ENCODE results near the gene BAZ2A.

The BAZ2A gene

GRCh38 chr12:56628671-56629458, 1.3 kb downstream of the BAZ2A start:
- H3K27ac ChIP-seq = peak overlapping the region; percentile 97
- TF ChIP-seq CTCF (conservative IDR thresholded peaks at IDR 0.05) = no peak

GRCh38 chr12:56626701-56627100, 3.4 kb downstream of the BAZ2A start:
- TF ChIP-seq CTCF (conservative IDR thresholded peaks at IDR 0.05) = no peak
- H3K27ac ChIP-seq = peak overlapping the region; percentile 97

- no peak overlapping the region for H3K27ac ChIP-seq
- TF ChIP-seq CTCF (conservative IDR thresholded peaks at IDR 0.05) = no peak
These were observed 7.6 kb downstream of the BAZ2A start for GRCh38 chr12:56622535-56622934.

GRCh38 chr12:56616925-56617324, 13.2 kb downstream of the BAZ2A start:
- no peak overlapping the region for H3K27ac ChIP-seq
- TF ChIP-seq CTCF (conservative IDR thresholded peaks at IDR 0.05) = no peak

- H3K27ac ChIP-seq = no peak overlapping the region
- TF ChIP-seq CTCF (conservative IDR thresholded peaks at IDR 0.05) = no peak
These were observed 13.9 kb downstream of the BAZ2A start for GRCh38 chr12:56616244-56616643.

- no peak overlapping the region for H3K27ac ChIP-seq
- no peak for TF ChIP-seq CTCF (conservative IDR thresholded peaks at IDR 0.05)
These were observed 15.5 kb downstream of the BAZ2A start for GRCh38 chr12:56614627-56615026.

- no peak overlapping the region for H3K27ac ChIP-seq
- TF ChIP-seq CTCF (conservative IDR thresholded peaks at IDR 0.05) = no peak
These were observed 25.8 kb downstream of the BAZ2A start for GRCh38 chr12:56604355-56604754.

Data from VCaP (cell line).